Muscle of leg (tissue), 11 donors: Measurements from ENCODE around the gene SRGAP3. TPM values are rescaled to one million over a fixed set of nuclear protein-coding genes. Genes with fewer than 3 reads are reported as not detected.
A peak's percentile ranks its signal among the peaks of the same experiment; 100 is the strongest.

ENCODE experiments used
- DNase-seq: peaks from one replicate; pipeline ENCODE4 v3.0.0; 2013
- H3K27ac ChIP-seq: one replicate; pipeline ENCODE4 v1.5.1; 2013; ENCODE audit warnings: mild to moderate bottlenecking, low read length, control low read depth
- H3K27me3 ChIP-seq: one replicate; pipeline ENCODE4 v1.6.1; 2013; ENCODE audit warnings: low read length; ENCODE audit not compliant: control insufficient read depth, insufficient read depth
- H3K36me3 ChIP-seq: one replicate; pipeline ENCODE4 v1.6.1; 2013; ENCODE audit warnings: low read length; ENCODE audit not compliant: control insufficient read depth, insufficient read depth
- H3K4me1 ChIP-seq: one replicate; pipeline ENCODE4 v1.6.1; 2013; ENCODE audit warnings: low read length; ENCODE audit not compliant: control insufficient read depth, insufficient read depth
- H3K4me3 ChIP-seq: one replicate; pipeline ENCODE4 v1.5.1; 2013; ENCODE audit warnings: low read length, control low read depth
- H3K9me3 ChIP-seq: replicated peaks from 2 replicates; pipeline ENCODE4 v1.6.1; 2013; ENCODE audit warnings: low read depth, low read length; ENCODE audit not compliant: control insufficient read depth
- WGBS: methylation state at CpG from one replicate; pipeline ENCODE4 v1.1.5; 2013; ENCODE audit warnings: missing lambda C conversion rate; ENCODE audit not compliant: insufficient coverage; 5-methylcytosine and 5-hydroxymethylcytosine counted together
- polyA plus RNA-seq, 8 donors: library from polyadenylated mRNA; unstranded; fragments of 120-200 nt; gene quantifications; one replicate each; pipeline versions ENCODE4 v1.2.1 to v1.2.3, GENCODE V29; 2013; ENCODE audit warnings: inconsistent platforms in 1 of 8, low replicate concordance in 1 of 8; ENCODE audit not compliant: insufficient read length in 8 of 8, insufficient read depth in 1 of 8
- total RNA-seq: library from RNA; stranded (reverse); fragments of 120-200 nt; gene quantifications from one replicate; pipeline ENCODE4 v1.2.4, GENCODE V29; 2013

The SRGAP3 gene
- total and polyA plus RNA-seq, 9 donors: 16.2 to 25.7 (median 20.2) TPM

DNA sequence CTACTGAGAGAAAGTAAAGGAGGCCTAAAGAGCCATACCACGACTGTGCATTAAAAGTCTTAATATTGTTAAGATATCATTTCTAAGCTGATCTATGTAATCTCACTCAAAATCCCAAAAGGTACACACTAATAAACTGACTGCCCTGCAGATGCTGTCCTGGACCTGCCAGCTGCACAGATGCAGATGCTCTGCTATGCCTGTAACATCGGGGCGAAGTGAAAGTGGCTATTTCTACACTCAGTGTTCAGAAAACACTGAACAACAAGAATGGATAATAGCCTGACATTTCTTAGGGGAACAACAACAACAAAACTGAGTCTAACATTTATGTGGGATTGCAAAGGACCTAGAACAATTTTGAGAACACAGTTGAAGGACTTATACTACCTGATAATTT lies 318.1 kb downstream of the SRGAP3 start:
- peak; percentile 32 for DNase-seq
- H3K4me1 ChIP-seq: no peaks in the 10 kb centered on the region
- WGBS: no CpG with 5 or more reads among the region's 3 CpGs
- no peaks in the 10 kb centered on the region for H3K9me3 ChIP-seq
- H3K36me3 ChIP-seq: peaks cover 2% of the 10 kb centered on the region
- H3K27ac ChIP-seq: no peak overlapping the region
- no peaks in the 10 kb centered on the region for H3K27me3 ChIP-seq
- no peak overlapping the region for H3K4me3 ChIP-seq

Other genes with a start within 250 kb of the SRGAP3 start
- gene THUMPD3, start 113.4 kb upstream of the SRGAP3 start, total RNA-seq: 34.0 TPM
- gene THUMPD3, start 113.4 kb upstream of the SRGAP3 start, polyA plus RNA-seq: 10 to 100 TPM; 31.7 to 39.4 (median 34.5) TPM
- gene SETD5, start 148.0 kb upstream of the SRGAP3 start, total RNA-seq: 62.3 TPM
- 100 to 1,000 TPM in 3 of 8 donors, 10 to 100 TPM in 5; 78.5 to 116 (median 87.3) TPM for gene SETD5, start 148.0 kb upstream of the SRGAP3 start, polyA plus RNA-seq